HG03469 (cell line): ENCODE data around the gene USO1.
"Not testable (repeated sequence)": the region's sequence is repeated elsewhere in the genome, so short reads cannot be mapped to it uniquely, and the experiment has no call there.

ENCODE experiments used
- ATAC-seq: cut with Tn5 transposase; IDR thresholded peaks from one replicate; pipeline ENCODE4 v1.9.1; 2021; ENCODE audit warnings: mild to moderate bottlenecking, moderate library complexity, moderate number of reproducible peaks; ENCODE audit not compliant: unreplicated experiment

USO1 gene

GRCh38 chr4:75745161-75745560, 20.8 kb downstream of the USO1 start:
- no peak for ATAC-seq

- ATAC-seq: no peak
Measured at GRCh38 chr4:75745721-75746199, 21.4 kb downstream of the USO1 start.

GRCh38 chr4:75752637-75753036, 28.3 kb downstream of the USO1 start:
- no peak for ATAC-seq

GRCh38 chr4:75769036-75769435, 44.7 kb downstream of the USO1 start:
- ATAC-seq: no peak

- ATAC-seq: no peak
Measured at GRCh38 chr4:75771607-75772006, 47.2 kb downstream of the USO1 start.

- no peak for ATAC-seq
Measured at GRCh38 chr4:75777589-75777988, 53.2 kb downstream of the USO1 start.

GRCh38 chr4:75779105-75779757, 54.9 kb downstream of the USO1 start:
- ATAC-seq: no peak

- ATAC-seq: no peak
Measured at GRCh38 chr4:75781305-75781704, 56.9 kb downstream of the USO1 start.

GRCh38 chr4:75786526-75786925, 62.1 kb downstream of the USO1 start:
- no peak for ATAC-seq

- ATAC-seq: no peak
Measured at GRCh38 chr4:75786938-75787337, 62.6 kb downstream of the USO1 start.

GRCh38 chr4:75790024-75790423, 65.6 kb downstream of the USO1 start:
- ATAC-seq: no peak

GRCh38 chr4:75800972-75801371, 76.6 kb downstream of the USO1 start:
- no peak for ATAC-seq

- ATAC-seq: not testable (repeated sequence)
Measured at GRCh38 chr4:75806035-75806434, 81.7 kb downstream of the USO1 start.

GRCh38 chr4:75817901-75818300, 93.5 kb downstream of the USO1 start:
- no peak for ATAC-seq

GRCh38 chr4:75819121-75819520, 94.7 kb downstream of the USO1 start:
- ATAC-seq: no peak

- ATAC-seq: no peak
Measured at GRCh38 chr4:75820197-75820596, 95.8 kb downstream of the USO1 start.

- ATAC-seq: no peak
Measured at GRCh38 chr4:75820676-75821075, 96.3 kb downstream of the USO1 start.

- no peak for ATAC-seq
Measured at GRCh38 chr4:75821216-75821615, 96.8 kb downstream of the USO1 start.

GRCh38 chr4:75821966-75822365, 97.6 kb downstream of the USO1 start:
- no peak for ATAC-seq

GRCh38 chr4:75822416-75822815, 98.0 kb downstream of the USO1 start:
- ATAC-seq: no peak

- no peak for ATAC-seq
Measured at GRCh38 chr4:75823812-75824211, 99.4 kb downstream of the USO1 start.

GRCh38 chr4:75830906-75831305, 106.5 kb downstream of the USO1 start:
- ATAC-seq: no peak

- no peak for ATAC-seq
Measured at GRCh38 chr4:75831856-75832405, 107.6 kb downstream of the USO1 start.
